Peyer's patch (tissue), 4 donors: ENCODE results near the gene ZNF443.
"Not testable (repeated sequence)": the region's sequence is repeated elsewhere in the genome, so short reads cannot be mapped to it uniquely, and the experiment has no call there.

ENCODE experiments used
- POLR2A ChIP-seq, 2 donors: fragments of 450-650 bp; IDR thresholded peaks; one replicate each; pipeline ENCODE4 v1.5.1; 2017; ENCODE audit warnings: antibody characterized with exemption in 2 of 2, mild to moderate bottlenecking in 2 of 2, moderate library complexity in 2 of 2
- TF ChIP-seq, protein P1 (sequence below), 6 experiments: fragments of 450-650 bp in 4 of 6; fragments of 200-600 bp in 2 of 6; sonication (generic) in 1 of 6; IDR thresholded peaks; one replicate each; pipeline ENCODE4 v1.5.1; 2017 to 2019; ENCODE audit warnings: antibody characterized with exemption in 6 of 6, mild to moderate bottlenecking in 3 of 6, moderate library complexity in 1 of 6

DNA sequence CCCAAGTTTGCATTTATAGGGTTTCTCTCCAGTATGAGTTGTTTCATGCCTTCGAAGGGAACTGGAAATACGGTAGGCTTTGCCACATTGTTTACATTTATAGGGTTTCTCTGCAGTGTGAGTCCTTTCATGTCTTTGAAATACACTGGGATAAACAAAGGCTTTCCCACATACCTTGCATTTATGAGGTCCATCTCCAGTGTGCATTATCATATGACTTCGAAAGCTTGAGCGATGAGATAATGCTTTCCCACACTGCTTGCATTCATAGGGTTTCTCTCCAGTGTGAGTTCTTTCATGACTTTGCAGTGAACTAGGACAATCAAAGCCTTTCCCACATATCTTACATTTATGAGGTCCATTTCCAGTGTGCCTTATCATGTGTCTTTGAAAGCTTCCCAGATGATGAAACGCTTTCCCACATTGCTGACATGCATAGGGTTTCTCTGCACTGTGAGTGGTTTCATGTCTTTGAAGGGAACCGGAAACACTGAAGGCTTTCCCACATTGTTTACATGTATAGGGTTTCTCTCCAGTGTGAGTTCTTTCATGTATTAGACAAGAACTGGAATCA, 10.0 kb downstream of the ZNF443 start:
- TF ChIP-seq, protein P1, sequence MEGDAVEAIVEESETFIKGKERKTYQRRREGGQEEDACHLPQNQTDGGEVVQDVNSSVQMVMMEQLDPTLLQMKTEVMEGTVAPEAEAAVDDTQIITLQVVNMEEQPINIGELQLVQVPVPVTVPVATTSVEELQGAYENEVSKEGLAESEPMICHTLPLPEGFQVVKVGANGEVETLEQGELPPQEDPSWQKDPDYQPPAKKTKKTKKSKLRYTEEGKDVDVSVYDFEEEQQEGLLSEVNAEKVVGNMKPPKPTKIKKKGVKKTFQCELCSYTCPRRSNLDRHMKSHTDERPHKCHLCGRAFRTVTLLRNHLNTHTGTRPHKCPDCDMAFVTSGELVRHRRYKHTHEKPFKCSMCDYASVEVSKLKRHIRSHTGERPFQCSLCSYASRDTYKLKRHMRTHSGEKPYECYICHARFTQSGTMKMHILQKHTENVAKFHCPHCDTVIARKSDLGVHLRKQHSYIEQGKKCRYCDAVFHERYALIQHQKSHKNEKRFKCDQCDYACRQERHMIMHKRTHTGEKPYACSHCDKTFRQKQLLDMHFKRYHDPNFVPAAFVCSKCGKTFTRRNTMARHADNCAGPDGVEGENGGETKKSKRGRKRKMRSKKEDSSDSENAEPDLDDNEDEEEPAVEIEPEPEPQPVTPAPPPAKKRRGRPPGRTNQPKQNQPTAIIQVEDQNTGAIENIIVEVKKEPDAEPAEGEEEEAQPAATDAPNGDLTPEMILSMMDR (IDR thresholded peaks at IDR 0.05): not testable (repeated sequence)
- not testable (repeated sequence) for TF ChIP-seq POLR2A (IDR thresholded peaks at IDR 0.05)
